ENCODE measurements around the gene SCGB1D2.

- TF ChIP-seq POLR2A (IDR thresholded peaks at IDR 0.05) = no peak
- TF ChIP-seq, protein P1, sequence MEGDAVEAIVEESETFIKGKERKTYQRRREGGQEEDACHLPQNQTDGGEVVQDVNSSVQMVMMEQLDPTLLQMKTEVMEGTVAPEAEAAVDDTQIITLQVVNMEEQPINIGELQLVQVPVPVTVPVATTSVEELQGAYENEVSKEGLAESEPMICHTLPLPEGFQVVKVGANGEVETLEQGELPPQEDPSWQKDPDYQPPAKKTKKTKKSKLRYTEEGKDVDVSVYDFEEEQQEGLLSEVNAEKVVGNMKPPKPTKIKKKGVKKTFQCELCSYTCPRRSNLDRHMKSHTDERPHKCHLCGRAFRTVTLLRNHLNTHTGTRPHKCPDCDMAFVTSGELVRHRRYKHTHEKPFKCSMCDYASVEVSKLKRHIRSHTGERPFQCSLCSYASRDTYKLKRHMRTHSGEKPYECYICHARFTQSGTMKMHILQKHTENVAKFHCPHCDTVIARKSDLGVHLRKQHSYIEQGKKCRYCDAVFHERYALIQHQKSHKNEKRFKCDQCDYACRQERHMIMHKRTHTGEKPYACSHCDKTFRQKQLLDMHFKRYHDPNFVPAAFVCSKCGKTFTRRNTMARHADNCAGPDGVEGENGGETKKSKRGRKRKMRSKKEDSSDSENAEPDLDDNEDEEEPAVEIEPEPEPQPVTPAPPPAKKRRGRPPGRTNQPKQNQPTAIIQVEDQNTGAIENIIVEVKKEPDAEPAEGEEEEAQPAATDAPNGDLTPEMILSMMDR (IDR thresholded peaks at IDR 0.05) = no peak
These were observed 40.7 kb upstream of the SCGB1D2 start for GRCh38 chr11:62201376-62201775.
